Left forelimb (tissue), 1 donor: ENCODE data around the gene CA14.
"Not testable (repeated sequence)": the region's sequence is repeated elsewhere in the genome, so short reads cannot be mapped to it uniquely, and the experiment has no call there.

Experiments
- DNase-seq: peaks from one replicate; pipeline ENCODE4 v3.0.0-alpha.2; 2018; ENCODE audit warnings: low spot score

CA14 gene

GRCh38 chr1:150280138-150280707, 22.6 kb downstream of the CA14 start:
- DNase-seq = no peak

GRCh38 chr1:150281221-150281757, 23.7 kb downstream of the CA14 start:
- DNase-seq = no peak

GRCh38 chr1:150281758-150282557, 24.4 kb downstream of the CA14 start, which contains the start of gene CIART:
CIART (plus strand) TSS chr1:150282554; CDS start chr1:150283268, 714 bp downstream.
- DNase-seq = peak; percentile 90

GRCh38 chr1:150282558-150282958, 25.0 kb downstream of the CA14 start:
- DNase-seq = no peak

GRCh38 chr1:150283260-150283659, 25.7 kb downstream of the CA14 start:
- DNase-seq = no peak

- no peak for DNase-seq
These were observed 30.8 kb downstream of the CA14 start for GRCh38 chr1:150288382-150288781.

GRCh38 chr1:150288822-150289221, 31.2 kb downstream of the CA14 start:
- DNase-seq = no peak

- peak; percentile 92 for DNase-seq
These were observed 36.1 kb downstream of the CA14 start, which contains the start of gene MRPS21 for GRCh38 chr1:150293433-150294253. MRPS21 (plus strand) TSS chr1:150293861; CDS start chr1:150294367, 506 bp downstream.

- no peak for DNase-seq
These were observed 37.9 kb downstream of the CA14 start for GRCh38 chr1:150295476-150295875.

- no peak for DNase-seq
These were observed 42.1 kb downstream of the CA14 start for GRCh38 chr1:150299716-150300115.

- no peak for DNase-seq
These were observed 44.8 kb downstream of the CA14 start for GRCh38 chr1:150302338-150302737.

- no peak for DNase-seq
These were observed 45.3 kb downstream of the CA14 start for GRCh38 chr1:150302902-150303301.

GRCh38 chr1:150308585-150308984, 51.0 kb downstream of the CA14 start:
- DNase-seq = not testable (repeated sequence)

GRCh38 chr1:150309758-150310508, 52.4 kb downstream of the CA14 start:
- no peak for DNase-seq

GRCh38 chr1:150311762-150312161, 54.2 kb downstream of the CA14 start:
- DNase-seq = no peak
